ENCODE data around the gene ELP5.

The ELP5 gene

DNA sequence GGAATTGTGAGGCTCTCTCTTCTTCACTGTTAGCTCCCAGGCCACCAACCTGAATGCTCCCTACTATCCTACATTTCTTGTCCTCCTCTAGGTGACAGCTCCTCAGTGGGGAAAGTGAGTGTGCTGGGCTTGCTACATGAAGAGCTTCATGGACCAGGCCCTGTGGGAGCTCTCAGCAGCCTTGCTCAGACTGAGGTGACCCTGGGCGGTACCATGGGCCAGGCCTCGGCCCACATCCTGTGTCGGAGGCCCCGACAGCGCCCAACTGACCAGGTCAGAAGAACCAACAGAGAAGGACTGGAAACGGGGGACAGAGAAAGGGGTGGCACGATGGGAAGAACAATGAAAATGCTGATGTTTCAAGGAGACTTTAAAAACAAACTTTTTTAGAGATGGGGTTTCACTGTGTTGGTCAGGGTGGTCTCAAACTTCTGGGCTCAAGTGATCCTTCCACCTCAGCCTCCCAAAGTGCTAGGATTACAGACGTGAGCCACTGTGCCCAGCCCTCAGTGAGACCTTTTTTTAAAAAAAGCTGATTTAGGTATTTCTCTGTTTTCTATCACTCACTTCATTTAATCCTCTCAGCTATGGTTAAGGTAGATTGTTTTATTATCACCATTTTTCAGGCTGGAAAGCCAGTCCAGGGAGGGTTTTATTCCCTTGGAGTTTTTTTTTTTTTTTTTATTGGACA, 4.9 kb downstream of the ELP5 start:
- no peak for DNase-seq (ENCODE audit: low spot score)

DNA sequence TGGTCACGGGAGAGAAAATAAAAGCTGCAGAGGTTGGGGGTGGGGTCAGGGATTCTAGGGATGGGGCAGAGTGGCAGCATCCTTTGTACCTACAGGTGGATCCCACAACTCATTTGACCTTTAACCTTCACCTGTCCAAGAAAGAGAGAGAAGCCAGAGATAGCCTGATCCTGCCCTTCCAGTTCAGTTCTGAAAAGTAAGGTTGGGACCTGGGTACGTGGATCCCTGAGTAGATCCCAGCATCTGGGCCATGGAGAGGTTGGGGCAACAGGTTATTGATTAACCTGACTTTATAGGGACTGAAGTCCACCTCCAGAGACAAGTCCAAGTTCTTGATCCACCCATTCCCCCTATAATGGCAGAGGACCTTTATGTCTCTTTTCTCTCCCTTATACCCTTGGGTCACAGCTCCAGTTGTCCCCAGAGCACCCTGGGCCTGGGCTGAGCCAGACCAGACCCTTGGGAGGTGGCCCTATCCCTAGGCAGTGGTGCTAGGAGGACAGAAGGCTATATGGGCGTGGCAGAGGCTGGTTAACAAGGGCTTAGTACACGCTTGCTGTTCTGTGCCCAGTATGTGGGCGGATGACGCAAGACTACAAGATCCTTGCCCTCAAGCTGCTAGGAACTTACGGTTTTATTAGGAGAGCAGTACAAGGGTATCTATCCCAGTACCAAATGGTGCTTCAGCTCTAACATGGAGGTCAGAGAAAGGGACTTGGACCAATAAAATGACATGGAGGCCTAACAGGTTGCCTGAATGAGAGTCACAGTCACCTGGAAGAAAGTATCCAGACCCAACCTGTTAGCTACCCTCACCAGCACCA, 6.9 kb downstream of the ELP5 start:
- no peak for DNase-seq (ENCODE audit: low spot score)

DNA sequence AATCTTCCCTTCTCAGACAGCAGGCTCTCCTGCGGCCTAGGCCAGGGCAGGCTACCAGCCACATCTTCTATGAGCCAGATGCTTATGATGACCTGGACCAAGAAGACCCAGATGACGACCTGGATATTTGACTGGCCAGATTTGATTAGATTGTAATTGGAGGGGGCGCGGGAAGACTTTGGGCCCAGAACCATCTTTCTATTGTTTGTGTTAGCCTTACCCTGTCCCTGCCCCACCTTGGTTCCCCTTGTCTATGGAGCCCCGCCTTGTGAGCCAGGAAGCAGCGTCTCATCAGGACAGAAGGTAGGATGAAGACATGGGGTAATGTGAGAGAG, 7.5 kb downstream of the ELP5 start:
- no peak for DNase-seq (ENCODE audit: low spot score)

DNA sequence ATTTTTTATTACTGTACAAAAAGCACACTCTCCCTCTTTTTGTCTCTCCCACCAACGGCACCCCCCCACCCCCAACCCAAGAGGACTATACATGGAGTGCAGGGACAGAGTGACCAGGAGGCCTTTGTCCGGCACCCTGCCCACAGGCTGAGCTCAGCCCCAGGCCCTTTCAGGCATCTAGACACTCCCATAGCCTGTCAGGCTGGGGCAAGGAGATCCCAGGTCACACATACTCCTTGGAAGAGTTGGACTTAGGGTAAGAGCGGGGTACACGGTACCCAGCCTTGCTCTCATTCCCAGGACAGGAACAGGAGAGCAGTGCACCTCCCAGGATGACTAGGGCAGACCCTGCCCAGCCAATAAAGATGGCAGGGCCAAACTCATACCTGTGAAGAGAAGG, 8.1 kb downstream of the ELP5 start:
- no peak for DNase-seq (ENCODE audit: low spot score)

DNA sequence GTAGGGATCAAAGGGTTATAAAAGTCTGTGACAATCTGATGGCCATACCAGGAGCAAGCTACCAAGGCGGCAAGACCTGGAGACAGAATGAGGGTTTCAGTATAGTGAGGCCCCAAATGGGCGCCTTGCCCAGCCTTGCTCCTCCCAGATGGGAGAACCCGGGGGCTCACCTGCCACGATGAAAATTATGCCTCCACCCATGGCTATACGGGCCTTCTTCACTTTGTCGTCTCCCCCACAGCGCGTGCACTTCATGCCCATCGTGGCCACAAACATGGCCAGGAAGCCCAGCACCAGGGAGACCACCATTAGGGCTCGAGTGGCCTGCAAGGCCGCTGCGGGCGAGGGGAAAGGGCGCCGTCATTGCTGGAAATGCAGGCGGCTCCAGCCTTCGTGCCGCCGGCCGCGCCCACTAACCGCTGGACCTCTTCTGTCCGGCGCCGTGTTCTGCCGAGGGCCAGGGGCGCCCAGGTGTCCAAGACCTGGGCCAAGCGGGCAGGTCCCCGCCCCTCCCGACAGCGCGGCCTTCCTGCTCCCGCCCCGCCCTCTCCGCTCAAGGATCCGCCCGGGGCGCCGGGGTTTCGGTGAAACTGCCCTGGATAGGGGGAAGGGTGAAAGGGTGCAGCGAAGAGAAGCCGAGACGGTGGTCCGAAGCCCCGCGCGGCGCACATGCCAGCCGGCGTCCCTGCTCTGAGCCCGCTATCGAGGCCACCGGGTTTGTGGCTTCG, 8.8 kb downstream of the ELP5 start:
- no peak for DNase-seq (ENCODE audit: low spot score)

DNA sequence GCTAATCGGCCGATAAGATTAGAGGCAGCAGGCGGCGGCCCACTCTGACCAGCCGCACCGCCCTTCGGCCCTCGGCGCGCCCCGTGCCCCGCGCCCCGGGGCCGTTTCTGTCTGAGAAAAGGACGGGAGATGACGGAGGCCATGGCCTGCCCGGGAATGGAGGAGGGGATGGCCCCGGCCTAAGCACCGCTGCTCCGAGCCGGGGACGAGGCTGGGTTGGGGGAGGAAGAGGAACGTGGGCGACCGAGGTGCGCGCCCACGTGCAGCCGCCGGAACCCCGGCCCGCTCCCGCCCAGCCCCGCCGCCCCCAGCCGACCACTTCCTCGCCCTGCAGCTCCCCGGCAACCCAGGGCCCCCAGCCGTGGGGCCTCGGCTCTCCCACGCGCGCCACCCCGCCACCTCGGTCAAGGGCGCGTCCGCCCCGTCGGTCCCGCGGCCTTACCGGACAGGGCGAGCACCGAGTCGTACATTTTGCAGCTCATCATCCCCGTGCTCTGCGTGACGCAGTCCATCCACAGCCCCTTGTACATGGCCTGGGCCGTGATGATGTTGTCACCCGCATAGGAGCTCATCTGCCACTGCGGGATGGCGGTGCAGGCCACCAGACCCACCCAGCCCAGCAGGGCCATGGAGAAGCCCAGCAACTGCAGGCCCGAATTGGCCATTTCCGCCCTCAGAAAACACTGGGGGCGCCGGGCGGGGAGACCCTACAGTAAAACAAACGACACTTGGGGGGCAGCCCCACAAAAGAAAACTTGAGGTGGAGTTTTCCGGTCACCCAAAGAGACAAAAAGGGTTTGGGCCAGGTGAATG, 9.6 kb downstream of the ELP5 start:
- no peak for DNase-seq (ENCODE audit: low spot score)

DNA sequence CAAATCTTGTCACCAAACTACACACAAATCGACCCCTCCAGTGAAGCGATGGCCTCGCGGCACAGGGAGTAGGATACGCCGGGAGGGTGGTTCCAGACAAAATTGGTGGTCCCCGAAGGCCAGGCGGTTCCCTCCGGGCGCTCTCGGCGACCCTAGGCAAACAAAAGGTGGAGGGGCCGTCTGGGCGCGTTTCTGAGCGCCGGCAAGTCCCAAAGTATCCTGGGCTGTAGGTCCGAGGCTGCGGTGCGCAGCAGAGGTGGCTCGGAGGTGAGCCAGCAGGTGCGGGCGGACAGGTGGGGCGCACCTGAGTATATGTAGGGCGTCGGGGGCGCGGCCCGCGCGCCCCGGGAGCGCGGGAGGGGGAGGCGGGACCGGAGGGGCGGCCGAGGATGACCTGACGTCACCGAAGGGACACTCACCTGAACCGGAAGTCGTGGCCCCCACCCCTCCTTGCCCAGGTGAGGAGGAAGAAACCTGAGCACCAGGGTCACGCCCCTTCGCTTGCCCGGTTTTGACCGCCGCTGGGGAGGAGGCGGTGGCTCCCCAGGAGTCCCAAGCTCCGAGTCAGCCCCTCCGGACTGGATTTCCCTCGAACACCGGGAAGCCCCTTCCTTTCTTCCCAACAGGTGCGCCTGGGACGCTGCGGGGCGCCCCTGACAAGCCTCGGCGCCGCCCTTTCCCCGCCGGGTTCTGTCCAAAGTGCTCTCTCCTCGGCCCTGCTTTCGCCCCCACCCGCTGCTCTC, 10.3 kb downstream of the ELP5 start, which contains the start of gene CLDN7:
Gene CLDN7, minus strand, starts transcription at position 287 of the 743 bp plus-strand sequence. CDS start 435 bp downstream, outside the sequence.
- DNase-seq (ENCODE audit: low spot score), result no peak

DNA sequence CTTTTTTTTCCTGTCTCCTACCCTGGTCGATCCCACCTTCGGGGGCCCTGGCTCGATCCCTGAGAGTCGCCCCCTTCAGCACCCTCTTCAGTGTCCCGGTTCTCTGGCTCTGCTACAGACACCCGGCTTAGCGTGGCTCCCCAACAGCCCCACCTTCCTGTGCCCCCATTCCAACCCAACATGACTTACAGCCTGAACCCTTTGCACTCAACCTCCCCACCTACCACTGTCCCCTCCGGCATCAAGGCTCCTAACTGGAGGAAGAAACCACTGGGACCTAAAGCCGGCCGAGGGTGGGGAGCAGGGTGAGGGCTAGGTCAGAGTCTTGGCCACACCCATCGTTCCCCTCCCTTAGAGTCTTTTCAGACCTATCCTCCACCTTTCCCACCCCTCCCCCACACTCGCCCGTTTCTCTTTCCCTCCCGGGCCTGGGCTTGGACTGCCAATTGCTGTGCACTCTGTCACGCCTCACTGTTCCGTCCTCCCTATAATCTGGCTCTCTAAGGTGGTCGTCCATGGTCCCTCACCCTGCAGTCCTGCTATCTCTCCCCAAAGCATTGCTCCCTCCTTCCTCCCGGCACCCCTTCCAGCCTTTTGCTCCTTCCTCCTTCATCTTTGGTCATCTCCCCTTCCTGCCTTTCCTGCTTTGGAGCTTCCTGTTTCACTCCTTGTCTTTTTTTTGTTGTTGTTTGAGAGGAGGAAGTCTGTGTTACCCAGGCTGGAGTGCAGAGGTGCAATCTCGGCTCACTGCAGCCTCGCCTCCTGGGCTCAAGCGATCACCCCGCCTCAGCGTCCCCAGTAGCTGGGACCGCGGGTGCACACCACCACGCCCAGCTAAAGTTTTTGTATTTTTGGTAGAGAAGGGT, 11.2 kb downstream of the ELP5 start:
- DNase-seq (ENCODE audit: low spot score), result no peak

DNA sequence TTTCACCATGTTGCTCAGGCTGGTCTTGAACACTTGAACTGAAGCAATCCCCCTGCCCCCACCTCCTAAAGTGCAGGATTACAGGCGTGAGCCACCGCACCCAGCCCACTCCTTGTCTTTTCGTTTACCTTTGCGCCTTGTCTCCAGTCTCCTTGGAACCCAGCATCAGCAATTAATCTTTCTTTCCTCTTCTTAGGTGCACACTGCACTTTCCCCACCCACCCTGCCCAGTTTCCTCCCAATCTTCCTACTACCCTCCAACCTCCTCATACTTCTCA, 11.7 kb downstream of the ELP5 start:
- DNase-seq (ENCODE audit: low spot score), result no peak

DNA sequence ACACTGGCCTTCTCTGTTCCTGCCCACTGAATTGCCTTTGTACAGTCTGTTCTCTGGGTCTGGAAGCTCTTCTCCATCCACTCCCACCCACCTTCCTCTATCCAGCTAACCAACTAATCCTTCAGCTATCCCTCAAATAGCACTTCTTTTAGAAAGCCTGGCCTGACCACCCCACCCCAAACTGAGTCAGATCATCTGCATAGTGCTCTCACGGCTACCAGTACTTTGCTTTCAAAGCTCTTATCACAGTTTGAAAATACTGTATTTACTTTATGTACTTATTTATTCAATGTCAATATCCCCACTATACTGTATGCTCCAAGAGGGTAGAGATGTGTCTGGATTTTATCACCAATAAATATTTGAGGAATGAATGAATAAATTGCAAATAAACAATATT, 14.8 kb downstream of the ELP5 start:
- no peak for DNase-seq (ENCODE audit: low spot score)

DNA sequence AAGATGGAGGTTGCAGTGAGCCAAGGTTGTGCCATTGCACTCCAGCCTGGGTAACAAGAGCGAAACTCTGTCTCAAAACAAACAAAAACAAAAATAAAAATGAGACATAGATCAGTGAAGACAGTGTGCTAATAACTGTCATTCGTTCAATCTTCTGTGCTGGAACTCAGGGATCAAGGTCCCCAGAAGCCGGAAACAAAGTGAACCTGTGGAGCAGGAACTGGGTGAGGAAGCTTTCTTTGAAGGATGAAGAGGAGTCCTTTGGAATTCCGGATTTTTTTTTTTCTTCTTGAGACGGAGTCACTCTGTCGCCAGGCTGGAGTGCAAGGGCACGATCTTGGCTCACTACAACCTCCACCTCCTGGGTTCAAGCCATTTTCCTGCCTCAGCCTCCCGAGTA, 27.4 kb downstream of the ELP5 start:
- DNase-seq (ENCODE audit: low spot score), result no peak

DNA sequence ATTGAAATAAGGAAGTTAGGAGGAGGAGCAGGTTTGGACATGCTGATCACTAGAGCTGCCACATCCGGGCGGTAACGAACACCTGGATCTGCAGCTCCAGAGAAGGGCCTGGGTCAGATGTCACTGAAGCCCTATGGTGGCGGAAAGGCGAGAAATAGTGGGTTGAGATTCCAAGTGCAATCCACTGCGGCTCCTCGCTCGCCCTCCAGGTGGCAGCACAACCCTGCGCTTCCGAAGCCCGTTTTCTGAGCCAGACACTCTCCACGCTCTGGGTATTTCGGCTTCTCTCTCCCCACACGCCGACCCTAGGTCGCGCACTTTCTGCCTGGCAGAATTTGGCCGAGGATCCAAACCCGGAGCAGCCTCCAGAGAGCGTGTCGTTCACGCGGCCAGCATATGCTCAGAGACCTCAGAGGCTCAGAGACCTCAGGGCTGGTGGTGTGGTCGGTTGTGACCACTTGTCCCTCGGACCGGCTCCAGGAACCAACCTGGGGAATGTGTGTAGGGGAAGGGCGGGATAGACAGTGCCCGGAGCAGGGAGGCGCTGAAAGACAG, 28.6 kb downstream of the ELP5 start:
- DNase-seq (ENCODE audit: low spot score), result peak; percentile 70

DNA sequence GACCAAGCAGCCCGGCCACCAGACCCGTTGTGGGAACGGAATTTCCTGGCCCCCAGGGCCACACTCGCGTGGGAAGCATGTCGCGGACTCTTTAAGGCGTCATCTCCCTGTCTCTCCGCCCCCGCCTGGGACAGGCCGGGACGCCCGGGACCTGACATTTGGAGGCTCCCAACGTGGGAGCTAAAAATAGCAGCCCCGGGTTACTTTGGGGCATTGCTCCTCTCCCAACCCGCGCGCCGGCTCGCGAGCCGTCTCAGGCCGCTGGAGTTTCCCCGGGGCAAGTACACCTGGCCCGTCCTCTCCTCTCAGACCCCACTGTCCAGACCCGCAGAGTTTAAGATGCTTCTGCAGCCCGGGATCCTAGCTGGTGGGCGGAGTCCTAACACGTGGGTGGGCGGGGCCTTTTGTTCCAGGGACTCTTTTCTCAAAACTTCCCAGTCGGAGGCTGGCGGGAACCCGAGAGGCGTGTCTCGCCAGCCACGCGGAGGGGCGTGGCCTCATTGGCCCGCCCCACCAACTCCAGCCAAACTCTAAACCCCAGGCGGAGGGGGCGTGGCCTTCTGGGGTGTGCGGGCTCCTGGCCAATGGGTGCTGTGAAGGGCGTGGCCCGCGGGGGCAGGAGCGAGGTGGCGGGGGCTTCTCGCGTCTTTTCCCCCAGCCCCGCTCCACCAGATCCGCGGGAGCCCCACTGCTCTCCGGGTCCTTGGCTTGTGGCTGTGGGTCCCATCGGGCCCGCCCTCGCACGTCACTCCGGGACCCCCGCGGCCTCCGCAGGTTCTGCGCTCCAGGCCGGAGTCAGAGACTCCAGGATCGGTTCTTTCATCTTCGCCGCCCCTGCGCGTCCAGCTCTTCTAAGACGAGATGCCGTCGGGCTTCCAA, 29.3 kb downstream of the ELP5 start, which contains the start of gene SLC2A4:
Gene SLC2A4, plus strand, starts transcription at position 645 of the 879 bp plus-strand sequence. Its CDS starts 217 bp downstream, at position 862.
- DNase-seq (ENCODE audit: low spot score), result peak; percentile 67

DNA sequence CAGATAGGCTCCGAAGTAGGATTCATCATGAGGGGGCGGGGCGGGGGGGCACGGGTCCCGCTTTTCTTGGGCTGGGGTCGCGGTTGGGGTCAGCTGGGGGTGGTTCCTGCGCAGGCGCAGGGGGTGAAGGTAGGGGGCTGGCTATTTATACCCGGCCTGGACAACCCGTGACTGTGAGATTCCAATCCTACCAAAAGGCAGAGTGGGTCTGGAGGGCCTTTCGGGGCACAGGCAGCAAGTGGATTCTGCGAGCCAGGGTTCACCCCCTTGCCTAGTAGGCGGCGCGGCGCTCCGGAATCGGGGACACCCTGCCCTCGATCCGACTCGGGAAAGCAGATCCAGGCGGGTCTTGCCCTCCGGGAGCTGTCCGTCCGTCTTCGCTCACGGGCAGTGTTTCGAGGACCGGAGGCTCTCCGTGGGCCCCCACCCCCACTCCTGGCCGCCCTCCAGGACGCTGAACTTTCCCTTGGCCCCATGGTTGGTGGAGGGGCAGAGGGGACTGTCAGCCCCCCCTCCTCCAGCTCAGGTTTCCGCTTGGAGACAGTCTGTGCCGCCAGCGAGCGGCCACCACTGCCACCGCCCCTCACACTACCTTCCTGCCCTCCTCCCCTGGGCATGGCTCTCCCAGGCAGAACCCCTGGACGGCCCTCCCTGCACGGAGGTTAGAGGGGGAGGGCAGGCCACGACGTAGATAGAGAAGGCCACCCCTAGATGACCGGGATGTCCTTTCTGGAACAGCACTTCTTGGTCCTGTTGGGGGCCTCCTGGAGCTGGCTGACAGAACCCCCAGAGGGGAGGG, 30.1 kb downstream of the ELP5 start:
- no peak for DNase-seq (ENCODE audit: low spot score)

DNA sequence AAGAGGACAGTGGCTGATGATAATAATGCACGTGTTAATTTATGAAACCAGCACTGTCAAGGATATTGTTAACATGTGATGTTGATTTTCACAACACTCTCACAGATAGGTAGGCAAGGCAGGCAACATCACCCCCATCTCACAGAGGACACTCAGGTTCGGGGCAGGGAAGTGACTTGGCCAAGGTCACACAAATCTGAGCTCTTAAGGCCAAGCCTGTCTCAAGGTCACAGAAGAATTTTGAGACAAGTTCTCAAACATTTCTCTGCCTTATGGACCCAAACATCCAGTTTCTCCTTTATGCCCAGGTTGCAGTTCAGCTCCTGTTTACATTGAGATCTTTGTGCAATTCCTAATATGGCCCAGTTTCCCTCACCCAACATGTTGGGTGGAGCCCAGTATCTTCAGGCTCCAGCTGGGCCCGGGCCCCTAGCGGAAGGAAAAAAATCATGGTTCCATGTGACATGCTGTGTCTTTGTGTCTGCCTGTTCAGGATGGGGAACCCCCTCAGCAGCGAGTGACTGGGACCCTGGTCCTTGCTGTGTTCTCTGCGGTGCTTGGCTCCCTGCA, 30.8 kb downstream of the ELP5 start:
- no peak for DNase-seq (ENCODE audit: low spot score)

DNA sequence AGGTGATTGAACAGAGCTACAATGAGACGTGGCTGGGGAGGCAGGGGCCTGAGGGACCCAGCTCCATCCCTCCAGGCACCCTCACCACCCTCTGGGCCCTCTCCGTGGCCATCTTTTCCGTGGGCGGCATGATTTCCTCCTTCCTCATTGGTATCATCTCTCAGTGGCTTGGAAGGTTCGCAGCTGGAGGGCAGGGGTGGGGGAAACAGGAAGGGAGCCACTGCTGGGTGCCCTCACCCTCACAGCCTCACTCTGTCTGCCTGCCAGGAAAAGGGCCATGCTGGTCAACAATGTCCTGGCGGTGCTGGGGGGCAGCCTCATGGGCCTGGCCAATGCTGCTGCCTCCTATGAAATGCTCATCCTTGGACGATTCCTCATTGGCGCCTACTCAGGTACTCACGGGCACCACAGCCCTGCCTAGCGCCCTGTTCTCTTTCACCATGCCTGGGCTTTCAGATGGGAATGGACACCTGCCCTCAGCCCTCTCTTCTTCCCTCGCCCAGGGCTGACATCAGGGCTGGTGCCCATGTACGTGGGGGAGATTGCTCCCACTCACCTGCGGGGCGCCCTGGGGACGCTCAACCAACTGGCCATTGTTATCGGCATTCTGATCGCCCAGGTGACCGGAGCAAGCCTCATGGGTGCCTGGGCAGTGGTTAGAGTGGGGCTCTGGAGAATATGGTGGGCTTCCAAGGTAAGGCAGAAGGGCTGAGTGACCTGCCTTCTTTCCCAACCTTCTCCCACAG, 31.6 kb downstream of the ELP5 start:
- no peak for DNase-seq (ENCODE audit: low spot score)

DNA sequence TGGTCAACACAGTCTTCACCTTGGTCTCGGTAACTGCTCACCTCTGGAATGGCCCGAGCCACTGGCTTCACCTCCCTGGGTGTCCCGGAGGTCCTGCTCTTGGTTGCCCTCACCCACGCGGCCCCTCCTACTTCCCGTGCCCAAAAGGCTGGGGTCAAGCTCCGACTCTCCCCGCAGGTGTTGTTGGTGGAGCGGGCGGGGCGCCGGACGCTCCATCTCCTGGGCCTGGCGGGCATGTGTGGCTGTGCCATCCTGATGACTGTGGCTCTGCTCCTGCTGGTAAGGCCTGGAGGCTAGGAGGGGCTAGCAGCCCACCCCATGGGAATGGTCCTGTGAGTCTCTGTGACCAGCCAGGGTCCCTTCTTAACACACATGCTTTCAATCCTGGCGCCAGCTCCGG, 32.9 kb downstream of the ELP5 start:
- DNase-seq (ENCODE audit: low spot score), result no peak
